Keratinocyte (primary cell): Measurements from ENCODE around the gene BANK1. TPM values are rescaled to one million over a fixed set of nuclear protein-coding genes. Genes with fewer than 3 reads are reported as not detected.

Experiments
- DNase-seq: peaks from one replicate; pipeline ENCODE4 v3.0.0-alpha.2; 2011; ENCODE audit warnings: low read depth, missing footprints, low spot score
- FAIRE-seq: peaks from 2 replicates; lab custom pipeline; 2011; peaks lifted over from hg19 to GRCh38; lab: Jason Lieb, UNC
- H2AFZ ChIP-seq: 2 replicates; pipeline ENCODE4 v1.6.0; 2012; ENCODE audit warnings: low read length, control low read depth, inconsistent platforms; ENCODE audit not compliant: control insufficient read depth
- H3K27ac ChIP-seq: 2 replicates; pipeline ENCODE4 v1.5.1; 2011; ENCODE audit warnings: low read length; ENCODE audit not compliant: control insufficient read depth, insufficient read depth
- H3K27me3 ChIP-seq: 3 replicates; pipeline ENCODE4 v1.6.0; 2011; ENCODE audit warnings: low read length; ENCODE audit not compliant: control insufficient read depth, insufficient read depth; ENCODE audit errors: extremely low read depth
- H3K36me3 ChIP-seq, 2 experiments: 2 replicates in 1 of 2; 3 replicates in 1 of 2; pipeline ENCODE4 v1.5.1; 2011; ENCODE audit warnings: low read length in 2 of 2, mild to moderate bottlenecking in 1 of 2; ENCODE audit not compliant: control insufficient read depth in 2 of 2, insufficient read depth in 2 of 2; ENCODE audit errors: extremely low read depth in 1 of 2
- H3K4me1 ChIP-seq: 3 replicates; pipeline ENCODE4 v1.5.1; 2011; ENCODE audit warnings: low read length; ENCODE audit not compliant: control insufficient read depth, insufficient read depth; ENCODE audit errors: extremely low read depth
- H3K4me2 ChIP-seq: 3 replicates; pipeline ENCODE4 v1.6.0; 2011; ENCODE audit warnings: low read depth, low read length; ENCODE audit not compliant: control insufficient read depth, insufficient read depth; ENCODE audit errors: extremely low read depth
- H3K4me3 ChIP-seq, 3 experiments: fragments of 200-600 bp in 1 of 3; sonication (generic) in 1 of 3; 2 replicates in 2 of 3; 3 replicates in 1 of 3; pipeline ENCODE4 v1.5.1; 2011 to 2016; ENCODE audit warnings: low read length in 3 of 3, mild to moderate bottlenecking in 3 of 3, control low read depth in 2 of 3, inconsistent platforms in 1 of 3, low read depth in 1 of 3, mixed read lengths in 1 of 3, mixed run types in 1 of 3, moderate library complexity in 1 of 3; ENCODE audit not compliant: control insufficient read depth in 2 of 3, insufficient read depth in 2 of 3; ENCODE audit errors: extremely low read depth in 1 of 3
- H3K79me2 ChIP-seq: 2 replicates; pipeline ENCODE4 v1.6.0; 2012; ENCODE audit warnings: low read length; ENCODE audit not compliant: control insufficient read depth, insufficient read depth
- H3K9ac ChIP-seq: 3 replicates; pipeline ENCODE4 v1.6.0; 2011; ENCODE audit warnings: low read length; ENCODE audit not compliant: control insufficient read depth, insufficient read depth; ENCODE audit errors: extremely low read depth
- H3K9me1 ChIP-seq: 3 replicates; pipeline ENCODE4 v1.6.0; 2011; ENCODE audit warnings: low read length; ENCODE audit not compliant: control insufficient read depth, insufficient read depth; ENCODE audit errors: extremely low read depth
- H3K9me3 ChIP-seq: 2 replicates; pipeline ENCODE4 v1.5.1; 2012; ENCODE audit warnings: low read depth, low read length; ENCODE audit not compliant: control insufficient read depth
- H4K20me1 ChIP-seq: 3 replicates; pipeline ENCODE4 v1.6.0; 2011; ENCODE audit warnings: low read length; ENCODE audit not compliant: control insufficient read depth, insufficient read depth; ENCODE audit errors: extremely low read depth
- CTCF ChIP-seq, 3 experiments: IDR thresholded peaks in 1 of 3; conservative IDR thresholded peaks in 1 of 3; optimal IDR thresholded peaks in 1 of 3; 2 replicates in 2 of 3; 3 replicates in 1 of 3; pipeline versions ENCODE3 to v1.5.1; 2011; ENCODE audit warnings: low read length in 3 of 3, mild to moderate bottlenecking in 3 of 3, moderate library complexity in 2 of 3, control low read depth in 1 of 3, inconsistent platforms in 1 of 3; ENCODE audit not compliant: insufficient read depth in 2 of 3; ENCODE audit errors: extremely low read depth in 1 of 3
- EZH2 ChIP-seq: IDR thresholded peaks from one replicate; pipeline ENCODE4 v1.6.1; 2012; ENCODE audit warnings: inconsistent platforms, mild to moderate bottlenecking, low read length, moderate library complexity
- dilution Hi-C: fragments of 300-500 bp; cut with MboI; formaldehyde crosslinking; loops from one replicate; pipeline ENCODE4 v1.7.0; 2020; ENCODE audit warnings: low sequenced_read_pairs; ENCODE audit not compliant: extremely low pct_ligation_motif_present
- polyA plus RNA-seq, 5 experiments: library from polyadenylated mRNA; depleted of rRNA in 3 of 5; stranded (reverse) in 3 of 5; stranded (forward) in 1 of 5; unstranded in 1 of 5; fragments of >200 nt; gene quantifications; 1 replicate in 1 of 5; 2 replicates in 3 of 5; 3 replicates in 1 of 5; pipeline versions ENCODE4 v1.2.1 to v1.2.3, GENCODE V29; 2011 to 2012; ENCODE audit warnings: missing spikeins in 2 of 5, low read depth in 1 of 5, low replicate concordance in 1 of 5

The BANK1 gene
- polyA plus RNA-seq, 1 donor (not counting 4 experiments of a cell fraction or from before 2014, with no cell fraction given), result 0.25 TPM

GRCh38 chr4:102089850-102090621, 299.5 kb downstream of the BANK1 start:
- H3K9me1 ChIP-seq, result no peaks in the 10 kb centered on the region
- no peak overlapping the region for H3K4me2 ChIP-seq
- no peaks in the 10 kb centered on the region for H3K79me2 ChIP-seq
- no peaks in the 10 kb centered on the region for H3K27me3 ChIP-seq
- no peaks in the 10 kb centered on the region for H3K9me3 ChIP-seq
- no peak overlapping the region for H3K27ac ChIP-seq
- TF ChIP-seq EZH2 (no peak), CTCF (optimal IDR thresholded peaks at IDR 0.05 in 1 of 3, IDR thresholded peaks at IDR 0.05 in 1 of 3, conservative IDR thresholded peaks at IDR 0.05 in 1 of 3; ENCODE audit: extremely low read depth in 1 of 3, insufficient read depth in 2 of 3, low read length in 3 of 3) (no peak)
- H4K20me1 ChIP-seq, result no peaks in the 10 kb centered on the region
- FAIRE-seq, result no peak
- dilution Hi-C loops, result no loop called here
- no peaks in the 10 kb centered on the region for H3K36me3 ChIP-seq
- H3K4me3 ChIP-seq, result no peak overlapping the region
- H3K4me1 ChIP-seq, result no peaks in the 10 kb centered on the region
- H3K9ac ChIP-seq, result no peak overlapping the region
- no peak overlapping the region for H2AFZ ChIP-seq
- no peak for DNase-seq

GRCh38 chr4:102091656-102092055, 301.1 kb downstream of the BANK1 start:
- Histone ChIP-seq H2AFZ (no peak overlapping the region), H3K9ac (no peak overlapping the region), H3K79me2 (no peaks in the 10 kb centered on the region), H3K4me2 (no peak overlapping the region), H3K9me1 (no peaks in the 10 kb centered on the region), H3K4me1 (no peaks in the 10 kb centered on the region), H3K27me3 (no peaks in the 10 kb centered on the region), H3K27ac (no peak overlapping the region), H4K20me1 (no peaks in the 10 kb centered on the region), H3K36me3 (no peaks in the 10 kb centered on the region), H3K4me3 (no peak overlapping the region), H3K9me3 (no peaks in the 10 kb centered on the region)
- DNase-seq, result no peak
- dilution Hi-C loops, result no loop called here
- TF ChIP-seq EZH2, result no peak
- FAIRE-seq, result no peak
